GM06990 (cell line): Measurements from ENCODE around the gene MMP27.

Experiments
- DNase-seq: peaks from one replicate; pipeline ENCODE4 v3.0.0-alpha.2; 2011; ENCODE audit not compliant: insufficient read length; ENCODE audit errors: extremely low read depth
- H3K27me3 ChIP-seq: replicated peaks from 2 replicates; pipeline ENCODE4 v1.6.0; 2011; ENCODE audit warnings: low read length; ENCODE audit not compliant: control insufficient read depth, insufficient read depth
- H3K36me3 ChIP-seq: 2 replicates; pipeline ENCODE4 v1.5.1; 2011; ENCODE audit warnings: low read length; ENCODE audit not compliant: control insufficient read depth, insufficient read depth
- H3K4me3 ChIP-seq: replicated peaks from 2 replicates; pipeline ENCODE4 v1.5.1; 2011; ENCODE audit warnings: low read depth, mild to moderate bottlenecking, control low read depth, low read length
- CTCF ChIP-seq: IDR thresholded peaks from 2 replicates; pipeline ENCODE4 v1.5.1; 2011; ENCODE audit warnings: low read length, control low read depth, mild to moderate bottlenecking, inconsistent platforms; ENCODE audit not compliant: insufficient read depth, poor library complexity, severe bottlenecking

The MMP27 gene

GRCh38 chr11:102685338-102685737 lies 20.2 kb downstream of the MMP27 start:
- no peaks in the 10 kb centered on the region; the same call in 1 of the 2 replicates for H3K27me3 ChIP-seq

GRCh38 chr11:102683277-102683676 lies 22.3 kb downstream of the MMP27 start:
- no peak for TF ChIP-seq CTCF
- Histone ChIP-seq H3K36me3 (no peaks in the 10 kb centered on the region), H3K27me3 (no peaks in the 10 kb centered on the region; the same call in 1 of the 2 replicates), H3K4me3 (no peak overlapping the region)
- DNase-seq, result no peak

More at GRCh38 chr11:102685338-102685737, 20.2 kb downstream of the MMP27 start:
- DNase-seq, result no peak
- TF ChIP-seq CTCF, result no peak
- no peaks in the 10 kb centered on the region for H3K36me3 ChIP-seq
- H3K4me3 ChIP-seq, result no peak overlapping the region

- Histone ChIP-seq H3K4me3 (no peak overlapping the region), H3K27me3 (no peaks in the 10 kb centered on the region; the same call in 1 of the 2 replicates), H3K36me3 (no peaks in the 10 kb centered on the region)
- TF ChIP-seq CTCF, result no peak
- DNase-seq, result no peak
These were observed 24.6 kb downstream of the MMP27 start for GRCh38 chr11:102680945-102681344.

GRCh38 chr11:102678022-102678421 lies 27.5 kb downstream of the MMP27 start:
- H3K36me3 ChIP-seq, result no peaks in the 10 kb centered on the region
- H3K4me3 ChIP-seq, result no peak overlapping the region
- no peak for TF ChIP-seq CTCF
- no peaks in the 10 kb centered on the region for H3K27me3 ChIP-seq
- no peak for DNase-seq

- TF ChIP-seq CTCF, result no peak
- H3K4me3 ChIP-seq, result no peak overlapping the region
- no peaks in the 10 kb centered on the region for H3K27me3 ChIP-seq
- H3K36me3 ChIP-seq, result no peaks in the 10 kb centered on the region
- DNase-seq, result no peak
These were observed 29.5 kb downstream of the MMP27 start for GRCh38 chr11:102676084-102676483.

- H3K36me3 ChIP-seq, result no peaks in the 10 kb centered on the region
- TF ChIP-seq CTCF, result no peak
- no peak overlapping the region for H3K4me3 ChIP-seq
- DNase-seq, result no peak
- H3K27me3 ChIP-seq, result no peaks in the 10 kb centered on the region
These were observed 35.9 kb downstream of the MMP27 start for GRCh38 chr11:102669664-102670063.
